Measurements from ENCODE around the gene PLAC8L1.

- TF ChIP-seq CTCF (IDR thresholded peaks at IDR 0.05) (peak in 6 of 7 experiments; percentile 25 to 39 (median 30)), POLR2A (IDR thresholded peaks at IDR 0.05) (no peak)
Measured at GRCh38 chr5:146041180-146041789, 64.1 kb downstream of the PLAC8L1 start.
